HEK293 (cell line): ENCODE data around the gene GALNT16.
"Not testable (repeated sequence)": the region's sequence is repeated elsewhere in the genome, so short reads cannot be mapped to it uniquely, and the experiment has no call there.

Experiments
- CTCF ChIA-PET: fragments of 350-600 bp; formaldehyde crosslinking; extraction: SDS; loops from one replicate; lab custom pipeline; 2021; ENCODE audit warnings: antibody characterized with exemption; lab: Yijun Ruan, JAX
- POLR2A ChIA-PET: fragments of 300-600 bp; formaldehyde crosslinking; extraction: SDS; loops from one replicate; lab custom pipeline; 2020; ENCODE audit warnings: antibody characterized with exemption, inconsistent platforms; lab: Yijun Ruan, JAX
- H3K27ac ChIP-seq: fragments of 200-500 bp; sonication (Bioruptor generic); 2 replicates; pipeline ENCODE4 v1.5.1; 2014; ENCODE audit warnings: low read depth, low read length, control low read depth, inconsistent platforms; ENCODE audit errors: extremely low read depth
- H3K36me3 ChIP-seq, 2 experiments: fragments of 200-500 bp in 1 of 2; sonication (Bioruptor generic) in 1 of 2; 1 replicate in 1 of 2; 2 replicates in 1 of 2; pipeline ENCODE4 v1.5.1; 2014 to 2017; ENCODE audit warnings: inconsistent platforms in 2 of 2, low read length in 2 of 2; ENCODE audit not compliant: control insufficient read depth in 2 of 2, insufficient read depth in 1 of 2
- H3K4me1 ChIP-seq: fragments of 200-500 bp; sonication (Bioruptor generic); 2 replicates; pipeline ENCODE4 v1.5.1; 2014; ENCODE audit warnings: mild to moderate bottlenecking, low read length, inconsistent platforms; ENCODE audit not compliant: control insufficient read depth, insufficient read depth
- H3K4me3 ChIP-seq: 2 replicates; pipeline ENCODE4 v1.5.1; 2011; ENCODE audit warnings: low read depth, mild to moderate bottlenecking, control low read depth, low read length, moderate library complexity
- H3K9me3 ChIP-seq: fragments of 200-500 bp; sonication (Bioruptor generic); 2 replicates; pipeline ENCODE4 v1.5.1; 2014; ENCODE audit warnings: low read depth, low read length, inconsistent platforms; ENCODE audit not compliant: control insufficient read depth, insufficient read depth
- GLI2 ChIP-seq: fragments of 450-650 bp; formaldehyde crosslinking; IDR thresholded peaks from 2 replicates; pipeline ENCODE4; 2017; ENCODE audit warnings: missing biosample characterization, missing genetic modification characterization, low read depth, borderline replicate concordance
- IKZF3 ChIP-seq: fragments of 450-650 bp; IDR thresholded peaks from 2 replicates; pipeline ENCODE4 v1.5.0; 2018; ENCODE audit warnings: missing biosample characterization, mild to moderate bottlenecking, missing genetic modification characterization, moderate library complexity
- MZF1 ChIP-seq: fragments of 450-650 bp; formaldehyde crosslinking; IDR thresholded peaks from 2 replicates; pipeline ENCODE4 v1.5.1; 2017; ENCODE audit warnings: missing biosample characterization, missing genetic modification characterization, borderline replicate concordance
- SCRT1 ChIP-seq: fragments of 450-650 bp; formaldehyde crosslinking; IDR thresholded peaks from 2 replicates; pipeline ENCODE4 v1.5.1; 2016; ENCODE audit warnings: missing biosample characterization, missing genetic modification characterization, borderline replicate concordance
- ZBTB17 ChIP-seq: fragments of 450-650 bp; formaldehyde crosslinking; IDR thresholded peaks from 2 replicates; pipeline ENCODE4 v1.5.1; 2016; ENCODE audit warnings: missing biosample characterization, missing genetic modification characterization
- ZBTB7A ChIP-seq: fragments of 450-650 bp; formaldehyde crosslinking; IDR thresholded peaks from 2 replicates; pipeline ENCODE4 v1.5.1; 2016; ENCODE audit warnings: low read depth, missing biosample characterization, missing genetic modification characterization
- ZNF133 ChIP-seq: fragments of 450-650 bp; formaldehyde crosslinking; IDR thresholded peaks from 2 replicates; pipeline ENCODE4 v1.5.1; 2016; ENCODE audit warnings: missing biosample characterization, missing genetic modification characterization
- ZNF2 ChIP-seq: fragments of 450-650 bp; formaldehyde crosslinking; IDR thresholded peaks from 2 replicates; pipeline ENCODE4 v1.5.1; 2016; ENCODE audit warnings: missing biosample characterization, missing genetic modification characterization
- ZNF214 ChIP-seq: fragments of 450-650 bp; formaldehyde crosslinking; IDR thresholded peaks from 2 replicates; pipeline ENCODE4 v1.5.1; 2017; ENCODE audit warnings: missing biosample characterization, mild to moderate bottlenecking, missing genetic modification characterization, borderline replicate concordance
- ZNF548 ChIP-seq: fragments of 450-650 bp; formaldehyde crosslinking; IDR thresholded peaks from 2 replicates; pipeline ENCODE4 v1.5.1; 2016; ENCODE audit warnings: missing biosample characterization, missing genetic modification characterization
- ZNF600 ChIP-seq: fragments of 450-650 bp; formaldehyde crosslinking; IDR thresholded peaks from 2 replicates; pipeline ENCODE4 v1.5.1; 2016; ENCODE audit warnings: missing biosample characterization, missing genetic modification characterization
- ZNF639 ChIP-seq: fragments of 450-650 bp; formaldehyde crosslinking; IDR thresholded peaks from 2 replicates; pipeline ENCODE4 v1.5.1; 2016; ENCODE audit warnings: missing biosample characterization, missing genetic modification characterization
- ZNF677 ChIP-seq: fragments of 450-650 bp; IDR thresholded peaks from 2 replicates; pipeline ENCODE4 v1.5.0; 2018; ENCODE audit warnings: missing biosample characterization, mild to moderate bottlenecking, missing genetic modification characterization, moderate library complexity
- ZNF747 ChIP-seq: fragments of 450-650 bp; formaldehyde crosslinking; IDR thresholded peaks from 2 replicates; pipeline ENCODE4 v1.5.1; 2016; ENCODE audit warnings: missing biosample characterization, missing genetic modification characterization
- ZNF768 ChIP-seq: fragments of 450-650 bp; formaldehyde crosslinking; IDR thresholded peaks from 2 replicates; pipeline ENCODE4 v1.5.1; 2018; ENCODE audit warnings: missing biosample characterization, mild to moderate bottlenecking, missing genetic modification characterization
- ZNF777 ChIP-seq: fragments of 450-650 bp; formaldehyde crosslinking; IDR thresholded peaks from 2 replicates; pipeline ENCODE4 v1.5.1; 2017; ENCODE audit warnings: missing biosample characterization, missing genetic modification characterization, borderline replicate concordance
- ZSCAN18 ChIP-seq: fragments of 450-650 bp; formaldehyde crosslinking; IDR thresholded peaks from 2 replicates; pipeline ENCODE4 v1.5.1; 2016; ENCODE audit warnings: missing biosample characterization, missing genetic modification characterization
- ZXDB ChIP-seq: fragments of 450-650 bp; formaldehyde crosslinking; IDR thresholded peaks from 2 replicates; pipeline ENCODE4 v1.5.1; 2016; ENCODE audit warnings: missing biosample characterization, missing genetic modification characterization
- TF ChIP-seq, protein P1 (sequence below): fragments of 450-650 bp; IDR thresholded peaks from 2 replicates; pipeline ENCODE4 v1.5.1; 2018; ENCODE audit warnings: missing biosample characterization, missing genetic modification characterization
- TF ChIP-seq, protein P2 (sequence below): sonication (generic); formaldehyde crosslinking; IDR thresholded peaks from 2 replicates; pipeline ENCODE4 v1.8.1; 2022; ENCODE audit warnings: mild to moderate bottlenecking, moderate library complexity, missing genetic modification reagents

GALNT16 gene

DNA sequence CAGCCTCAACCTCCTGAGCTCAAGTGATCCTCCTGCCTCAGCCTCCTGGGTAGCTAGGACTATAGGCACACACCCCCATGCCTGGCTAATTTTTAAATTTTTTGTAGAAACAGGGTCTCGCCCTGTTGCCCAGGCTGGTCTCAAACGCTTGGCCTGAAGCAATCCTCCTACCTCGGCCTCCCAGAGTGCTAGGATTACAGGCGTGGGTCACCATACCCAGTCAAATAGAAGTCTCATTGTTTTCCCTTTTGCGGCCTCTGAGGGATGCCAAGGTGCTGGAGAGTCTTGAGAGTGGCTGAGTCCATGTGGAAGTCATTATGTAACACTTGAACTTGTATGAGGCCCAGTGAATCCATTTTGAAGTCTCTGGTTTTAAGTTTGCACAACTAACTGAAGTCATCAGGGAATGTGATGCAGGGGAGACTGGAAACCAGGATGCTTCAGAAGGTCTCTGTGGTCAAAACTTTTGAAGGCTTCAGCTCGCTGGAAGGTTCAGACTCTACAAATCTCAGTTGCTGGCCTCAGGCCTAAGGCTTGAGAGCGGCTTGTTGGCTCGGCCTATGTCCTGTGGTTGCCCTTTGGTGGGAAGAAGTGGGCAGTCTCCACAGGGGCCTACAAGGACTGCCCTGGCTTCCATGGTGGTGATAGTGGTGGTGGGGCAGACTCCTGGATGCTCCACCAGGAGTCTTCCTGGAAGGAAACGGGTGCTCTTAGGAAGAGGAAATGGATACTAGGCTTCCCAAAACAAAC is 29.2 kb downstream of the GALNT16 start:
- Histone ChIP-seq H3K4me1 (no peaks in the 10 kb centered on the region), H3K27ac (no peak overlapping the region), H3K4me3 (no peak overlapping the region), H3K9me3 (no peaks in the 10 kb centered on the region), H3K36me3 (no peaks in the 10 kb centered on the region)
- POLR2A ChIA-PET, result no interaction called here
- CTCF ChIA-PET, result no interaction called here
- TF ChIP-seq ZNF747 (tag by site-specific recombination) (no peak), ZNF214 (no peak), ZNF548 (tag by site-specific recombination) (no peak), ZBTB7A (no peak), ZNF768 (tag by site-specific recombination) (no peak), ZNF2 (tag by site-specific recombination) (no peak), GLI2 (tag by site-specific recombination) (no peak)
- TF ChIP-seq, protein P1, sequence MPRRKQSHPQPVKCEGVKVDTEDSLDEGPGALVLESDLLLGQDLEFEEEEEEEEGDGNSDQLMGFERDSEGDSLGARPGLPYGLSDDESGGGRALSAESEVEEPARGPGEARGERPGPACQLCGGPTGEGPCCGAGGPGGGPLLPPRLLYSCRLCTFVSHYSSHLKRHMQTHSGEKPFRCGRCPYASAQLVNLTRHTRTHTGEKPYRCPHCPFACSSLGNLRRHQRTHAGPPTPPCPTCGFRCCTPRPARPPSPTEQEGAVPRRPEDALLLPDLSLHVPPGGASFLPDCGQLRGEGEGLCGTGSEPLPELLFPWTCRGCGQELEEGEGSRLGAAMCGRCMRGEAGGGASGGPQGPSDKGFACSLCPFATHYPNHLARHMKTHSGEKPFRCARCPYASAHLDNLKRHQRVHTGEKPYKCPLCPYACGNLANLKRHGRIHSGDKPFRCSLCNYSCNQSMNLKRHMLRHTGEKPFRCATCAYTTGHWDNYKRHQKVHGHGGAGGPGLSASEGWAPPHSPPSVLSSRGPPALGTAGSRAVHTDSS (tag by site-specific recombination), result no peak

- TF ChIP-seq, protein P2, sequence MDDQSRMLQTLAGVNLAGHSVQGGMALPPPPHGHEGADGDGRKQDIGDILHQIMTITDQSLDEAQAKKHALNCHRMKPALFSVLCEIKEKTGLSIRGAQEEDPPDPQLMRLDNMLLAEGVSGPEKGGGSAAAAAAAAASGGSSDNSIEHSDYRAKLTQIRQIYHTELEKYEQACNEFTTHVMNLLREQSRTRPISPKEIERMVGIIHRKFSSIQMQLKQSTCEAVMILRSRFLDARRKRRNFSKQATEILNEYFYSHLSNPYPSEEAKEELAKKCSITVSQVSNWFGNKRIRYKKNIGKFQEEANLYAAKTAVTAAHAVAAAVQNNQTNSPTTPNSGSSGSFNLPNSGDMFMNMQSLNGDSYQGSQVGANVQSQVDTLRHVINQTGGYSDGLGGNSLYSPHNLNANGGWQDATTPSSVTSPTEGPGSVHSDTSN, result no peak
- no peak for TF ChIP-seq ZNF639
- no peak for TF ChIP-seq IKZF3
- no peak for TF ChIP-seq ZNF600 (tag by site-specific recombination)
- no peak for TF ChIP-seq SCRT1
- TF ChIP-seq ZXDB (tag by site-specific recombination), result no peak
- TF ChIP-seq ZSCAN18 (tag by site-specific recombination), result no peak
- no peak for TF ChIP-seq ZNF677 (tag by site-specific recombination)
- TF ChIP-seq ZNF133 (tag by site-specific recombination), result no peak
- TF ChIP-seq ZBTB17 (tag by site-specific recombination), result no peak
- TF ChIP-seq MZF1 (tag by site-specific recombination), result no peak
- TF ChIP-seq ZNF777 (tag by site-specific recombination), result no peak
- H3K9me3 ChIP-seq, result no peaks in the 10 kb centered on the region
- ChIA-PET CTCF (interaction anchor here (0.7 to 1.6 kb wide), 2 partner anchors 29 to 41 kb away, joined by 3 to 4 read pairs; no protein-coding TSS in a partner anchor), POLR2A (no interaction called here)
- H3K4me1 ChIP-seq, result no peaks in the 10 kb centered on the region
- H3K27ac ChIP-seq, result no peak overlapping the region
- no peaks in the 10 kb centered on the region for H3K36me3 ChIP-seq
- no peak overlapping the region for H3K4me3 ChIP-seq
These were observed 30.0 kb downstream of the GALNT16 start for GRCh38 chr14:69289811-69290520.

DNA sequence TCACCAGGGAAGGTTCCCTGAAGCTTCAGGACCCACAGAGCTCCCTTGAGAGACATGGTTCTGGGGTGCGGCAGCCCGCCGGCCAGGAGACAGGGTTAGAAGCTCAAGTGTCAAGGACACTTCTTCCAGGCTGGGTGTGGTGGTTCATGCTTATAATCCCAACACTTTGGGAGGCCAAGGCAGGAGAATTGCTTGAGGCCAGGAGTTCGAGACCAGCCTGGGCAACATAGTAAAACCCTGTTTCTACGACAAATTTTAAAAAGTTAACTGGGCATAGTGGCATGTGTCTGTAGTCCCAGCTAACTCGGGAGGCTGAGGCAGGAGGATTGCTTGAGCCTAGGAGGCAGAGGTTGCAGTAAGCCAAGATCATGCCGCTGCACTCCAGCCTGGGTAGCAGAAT is 30.9 kb downstream of the GALNT16 start:
- H3K4me3 ChIP-seq, H3K4me1 ChIP-seq, H3K27ac ChIP-seq, H3K9me3 ChIP-seq, H3K36me3 ChIP-seq, POLR2A ChIA-PET: not testable (repeated sequence)
- CTCF ChIA-PET, result interaction anchor here (1.6 kb wide), 1 partner anchor 30 kb away, joined by 4 read pairs; no protein-coding TSS in a partner anchor
